Neural progenitor cell (in vitro differentiated cells): ENCODE measurements around the gene ITPRID1. TPM values are rescaled to one million over a fixed set of nuclear protein-coding genes. Genes with fewer than 3 reads are reported as not detected.

Source experiments
- DNase-seq: peaks from one replicate; pipeline ENCODE4 v3.0.0-alpha.2; 2016; ENCODE audit warnings: low spot score
- H2AFZ ChIP-seq: fragments of 200-600 bp; sonication (generic); replicated peaks from 2 replicates; pipeline ENCODE4 v1.6.1; 2016; ENCODE audit warnings: antibody characterized with exemption
- H3F3A ChIP-seq: fragments of 200-600 bp; sonication (generic); 2 replicates; pipeline ENCODE4 v1.6.1; 2016; ENCODE audit warnings: antibody characterized with exemption, low read depth
- H3K27ac ChIP-seq: fragments of 200-600 bp; sonication (generic); 2 replicates; pipeline ENCODE4 v1.5.1; 2016; ENCODE audit warnings: mild to moderate bottlenecking
- H3K27me3 ChIP-seq: fragments of 200-600 bp; sonication (generic); 2 replicates; pipeline ENCODE4 v1.6.1; 2016; ENCODE audit warnings: mild to moderate bottlenecking, moderate library complexity
- H3K36me3 ChIP-seq: fragments of 200-600 bp; sonication (generic); 2 replicates; pipeline ENCODE4 v1.5.1; 2016
- H3K4me1 ChIP-seq: fragments of 200-600 bp; sonication (generic); 2 replicates; pipeline ENCODE4 v1.6.1; 2016; ENCODE audit warnings: mixed run types
- H3K4me2 ChIP-seq: fragments of 200-600 bp; sonication (generic); 2 replicates; pipeline ENCODE4 v1.6.1; 2016
- H3K4me3 ChIP-seq: fragments of 200-600 bp; sonication (generic); 2 replicates; pipeline ENCODE4 v1.5.1; 2016
- H3K79me2 ChIP-seq: fragments of 200-600 bp; sonication (generic); 2 replicates; pipeline ENCODE4 v1.6.1; 2016; ENCODE audit warnings: low read depth
- H3K9ac ChIP-seq: fragments of 200-600 bp; sonication (generic); 2 replicates; pipeline ENCODE4 v1.6.1; 2016
- H3K9me3 ChIP-seq: fragments of 200-600 bp; sonication (generic); 2 replicates; pipeline ENCODE4 v1.5.1; 2016; ENCODE audit warnings: low read depth
- H4K20me1 ChIP-seq: fragments of 200-600 bp; sonication (generic); 2 replicates; pipeline ENCODE4 v1.6.1; 2016; ENCODE audit warnings: low read depth
- H3K27ac Mint-ChIP-seq: 3 replicates; pipeline ENCODE4 v1.8.0; 2021; ENCODE audit warnings: mixed read lengths
- H3K27me3 Mint-ChIP-seq: 2 replicates; pipeline ENCODE4 v1.8.0; 2022; ENCODE audit warnings: low read depth, mild to moderate bottlenecking, inconsistent platforms, moderate library complexity, mixed read lengths; ENCODE audit not compliant: insufficient read depth
- H3K36me3 Mint-ChIP-seq: 3 replicates; pipeline ENCODE4 v1.8.0; 2021; ENCODE audit warnings: mixed read lengths
- H3K4me1 Mint-ChIP-seq: 3 replicates; pipeline ENCODE4 v1.8.0; 2021; ENCODE audit warnings: mixed read lengths
- H3K4me3 Mint-ChIP-seq: 3 replicates; pipeline ENCODE4 v1.8.0; 2021; ENCODE audit warnings: mild to moderate bottlenecking, moderate library complexity, mixed read lengths
- H3K9me3 Mint-ChIP-seq: 3 replicates; pipeline ENCODE4 v1.8.0; 2020; ENCODE audit warnings: mixed read lengths
- EZH2 ChIP-seq: fragments of 200-600 bp; sonication (generic); IDR thresholded peaks from 2 replicates; pipeline ENCODE4 v1.6.1; 2017; ENCODE audit warnings: antibody characterized with exemption, mild to moderate bottlenecking, moderate library complexity
- EZH2phosphoT487 ChIP-seq: fragments of 200-600 bp; sonication (generic); IDR thresholded peaks from 2 replicates; pipeline ENCODE4 v1.6.1; 2017; ENCODE audit warnings: antibody characterized with exemption
- total RNA-seq: library from RNA; depleted of rRNA; stranded (reverse); fragments of >200 nt; gene quantifications from 2 replicates; pipeline ENCODE4 v1.2.3, GENCODE V29; 2015; ENCODE audit warnings: low replicate concordance
- TF ChIP-seq, protein P1 (sequence below): fragments of 200-600 bp; sonication (generic); IDR thresholded peaks from 2 replicates; pipeline ENCODE4 v1.5.1; 2017; ENCODE audit warnings: antibody characterized with exemption, mild to moderate bottlenecking

The ITPRID1 gene
- total RNA-seq, 1 donor from 2014 or later, result not detected

DNA sequence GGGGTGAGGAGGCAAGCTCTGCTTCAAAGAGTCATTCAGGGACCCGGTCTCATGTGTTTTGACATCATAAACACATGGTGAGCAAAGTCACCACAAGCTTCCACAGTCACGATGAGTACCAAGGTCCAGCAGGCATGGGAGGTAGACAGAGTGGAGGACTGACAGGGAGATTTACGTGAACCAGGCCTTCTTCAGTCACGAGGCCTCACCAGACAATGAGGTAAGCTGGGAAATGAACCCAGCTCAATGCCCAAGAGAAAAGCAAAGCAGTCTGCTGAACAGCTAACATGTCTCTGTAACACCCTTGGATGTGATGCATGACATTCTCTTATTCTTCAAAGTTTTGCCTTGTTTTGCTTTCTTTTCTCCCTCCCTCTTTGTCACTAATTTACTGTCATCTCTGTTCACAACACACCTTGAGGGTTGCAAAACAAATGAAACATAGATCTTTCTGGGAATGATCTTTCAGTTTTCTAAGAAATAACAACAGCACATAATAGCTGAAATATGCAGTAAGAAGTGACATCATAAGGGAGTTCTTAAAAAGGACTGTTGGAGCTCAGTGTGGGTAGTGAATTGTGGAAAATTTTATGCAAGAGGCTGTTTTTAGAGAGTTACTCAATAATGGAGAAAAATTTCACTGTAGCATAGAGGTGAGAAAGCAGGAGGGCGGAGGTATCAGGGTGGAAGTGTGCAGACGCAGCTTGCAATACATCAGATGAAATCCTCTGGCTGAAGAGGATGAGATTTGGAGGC, 182.1 kb downstream of the ITPRID1 start:
- Histone ChIP-seq H3K36me3 (no peaks in the 10 kb centered on the region), H3K4me1 (peaks cover 5% of the 10 kb centered on the region), H4K20me1 (no peaks in the 10 kb centered on the region), H3K27ac (no peak overlapping the region), H3K4me2 (no peak overlapping the region), H3K9ac (no peak overlapping the region), H3F3A (no peaks in the 10 kb centered on the region), H3K4me3 (no peak overlapping the region), H2AFZ (no peak overlapping the region), H3K79me2 (no peaks in the 10 kb centered on the region), H3K27me3 (no peaks in the 10 kb centered on the region), H3K9me3 (no peaks in the 10 kb centered on the region)
- DNase-seq, result no peak
- no peak overlapping the region for H3K27ac Mint-ChIP-seq
- H3K4me1 Mint-ChIP-seq, result peaks cover 15% of the 10 kb centered on the region
- H3K36me3 Mint-ChIP-seq, result no peaks in the 10 kb centered on the region
- no peaks in the 10 kb centered on the region for H3K27me3 Mint-ChIP-seq
- H3K4me3 Mint-ChIP-seq, result no peak overlapping the region
- peaks cover 7% of the 10 kb centered on the region for H3K9me3 Mint-ChIP-seq
- no peak for TF ChIP-seq EZH2
- no peak for TF ChIP-seq EZH2phosphoT487
- TF ChIP-seq, protein P1, sequence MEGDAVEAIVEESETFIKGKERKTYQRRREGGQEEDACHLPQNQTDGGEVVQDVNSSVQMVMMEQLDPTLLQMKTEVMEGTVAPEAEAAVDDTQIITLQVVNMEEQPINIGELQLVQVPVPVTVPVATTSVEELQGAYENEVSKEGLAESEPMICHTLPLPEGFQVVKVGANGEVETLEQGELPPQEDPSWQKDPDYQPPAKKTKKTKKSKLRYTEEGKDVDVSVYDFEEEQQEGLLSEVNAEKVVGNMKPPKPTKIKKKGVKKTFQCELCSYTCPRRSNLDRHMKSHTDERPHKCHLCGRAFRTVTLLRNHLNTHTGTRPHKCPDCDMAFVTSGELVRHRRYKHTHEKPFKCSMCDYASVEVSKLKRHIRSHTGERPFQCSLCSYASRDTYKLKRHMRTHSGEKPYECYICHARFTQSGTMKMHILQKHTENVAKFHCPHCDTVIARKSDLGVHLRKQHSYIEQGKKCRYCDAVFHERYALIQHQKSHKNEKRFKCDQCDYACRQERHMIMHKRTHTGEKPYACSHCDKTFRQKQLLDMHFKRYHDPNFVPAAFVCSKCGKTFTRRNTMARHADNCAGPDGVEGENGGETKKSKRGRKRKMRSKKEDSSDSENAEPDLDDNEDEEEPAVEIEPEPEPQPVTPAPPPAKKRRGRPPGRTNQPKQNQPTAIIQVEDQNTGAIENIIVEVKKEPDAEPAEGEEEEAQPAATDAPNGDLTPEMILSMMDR, result no peak

DNA sequence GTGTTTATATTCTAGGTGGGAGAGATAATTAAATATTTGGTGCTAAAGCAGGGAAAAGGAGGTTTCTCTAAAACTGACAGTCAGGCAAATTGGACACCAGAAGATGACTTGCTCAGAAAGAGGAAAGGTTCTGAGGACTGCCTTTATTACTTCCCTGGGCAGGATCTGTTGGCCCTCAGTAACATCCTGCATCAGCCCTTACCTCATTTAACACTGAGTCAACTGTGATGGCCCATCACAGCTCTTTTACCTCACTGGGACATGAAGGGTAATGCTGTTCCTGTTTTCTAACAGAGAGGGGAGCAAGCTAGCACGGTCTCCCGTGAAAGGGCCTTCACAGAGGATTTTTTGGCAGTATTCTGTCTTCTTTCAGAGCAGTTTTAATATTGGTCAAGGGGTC, 185.2 kb downstream of the ITPRID1 start:
- Histone ChIP-seq H3K36me3 (no peaks in the 10 kb centered on the region), H3K9ac (no peak overlapping the region), H2AFZ (no peak overlapping the region), H3K4me3 (no peak overlapping the region), H3K4me2 (no peak overlapping the region), H3K9me3 (no peaks in the 10 kb centered on the region), H3K4me1 (peaks cover 5% of the 10 kb centered on the region), H4K20me1 (no peaks in the 10 kb centered on the region), H3K79me2 (no peaks in the 10 kb centered on the region), H3K27me3 (peaks cover 8% of the 10 kb centered on the region), H3K27ac (no peak overlapping the region), H3F3A (no peaks in the 10 kb centered on the region)
- DNase-seq, result no peak
- TF ChIP-seq EZH2phosphoT487 (no peak), EZH2 (no peak)
- TF ChIP-seq, protein P1, result no peak
- H3K9me3 Mint-ChIP-seq, result peaks cover 7% of the 10 kb centered on the region
- peaks cover 2% of the 10 kb centered on the region for H3K36me3 Mint-ChIP-seq
- no peak overlapping the region for H3K27ac Mint-ChIP-seq
- no peaks in the 10 kb centered on the region for H3K27me3 Mint-ChIP-seq
- no peak overlapping the region for H3K4me3 Mint-ChIP-seq
- H3K4me1 Mint-ChIP-seq, result peaks cover 10% of the 10 kb centered on the region

GRCh38 chr7:31702354-31702753, 188.5 kb downstream of the ITPRID1 start:
- no peak overlapping the region for H3K27ac ChIP-seq
- H3K4me3 ChIP-seq, result no peak overlapping the region
- H3K9me3 ChIP-seq, result no peaks in the 10 kb centered on the region
- H2AFZ ChIP-seq, result no peak overlapping the region
- H3K79me2 ChIP-seq, result no peaks in the 10 kb centered on the region
- Mint-ChIP-seq H3K27me3 (no peaks in the 10 kb centered on the region), H3K27ac (no peak overlapping the region), H3K36me3 (peaks cover 2% of the 10 kb centered on the region), H3K4me1 (peaks cover 6% of the 10 kb centered on the region), H3K9me3 (peaks cover 8% of the 10 kb centered on the region), H3K4me3 (no peak overlapping the region)
- H3K27me3 ChIP-seq, result peaks cover 37% of the 10 kb centered on the region
- no peak overlapping the region for H3K9ac ChIP-seq
- no peaks in the 10 kb centered on the region for H4K20me1 ChIP-seq
- no peak for DNase-seq
- H3K4me1 ChIP-seq, result no peaks in the 10 kb centered on the region
- TF ChIP-seq, protein P1, result no peak
- TF ChIP-seq EZH2phosphoT487 (no peak), EZH2 (no peak)
- no peak overlapping the region for H3K4me2 ChIP-seq
- no peaks in the 10 kb centered on the region for H3K36me3 ChIP-seq
- no peaks in the 10 kb centered on the region for H3F3A ChIP-seq
